GM21723 (cell line): ENCODE results near the gene RTL9.
"Not testable (repeated sequence)": the region's sequence is repeated elsewhere in the genome, so short reads cannot be mapped to it uniquely, and the experiment has no call there.

Experiments
- ATAC-seq: cut with Tn5 transposase; IDR thresholded peaks from one replicate; pipeline ENCODE4 v1.9.1; 2021; ENCODE audit warnings: mild to moderate bottlenecking, moderate library complexity; ENCODE audit not compliant: unreplicated experiment

Gene RTL9

DNA sequence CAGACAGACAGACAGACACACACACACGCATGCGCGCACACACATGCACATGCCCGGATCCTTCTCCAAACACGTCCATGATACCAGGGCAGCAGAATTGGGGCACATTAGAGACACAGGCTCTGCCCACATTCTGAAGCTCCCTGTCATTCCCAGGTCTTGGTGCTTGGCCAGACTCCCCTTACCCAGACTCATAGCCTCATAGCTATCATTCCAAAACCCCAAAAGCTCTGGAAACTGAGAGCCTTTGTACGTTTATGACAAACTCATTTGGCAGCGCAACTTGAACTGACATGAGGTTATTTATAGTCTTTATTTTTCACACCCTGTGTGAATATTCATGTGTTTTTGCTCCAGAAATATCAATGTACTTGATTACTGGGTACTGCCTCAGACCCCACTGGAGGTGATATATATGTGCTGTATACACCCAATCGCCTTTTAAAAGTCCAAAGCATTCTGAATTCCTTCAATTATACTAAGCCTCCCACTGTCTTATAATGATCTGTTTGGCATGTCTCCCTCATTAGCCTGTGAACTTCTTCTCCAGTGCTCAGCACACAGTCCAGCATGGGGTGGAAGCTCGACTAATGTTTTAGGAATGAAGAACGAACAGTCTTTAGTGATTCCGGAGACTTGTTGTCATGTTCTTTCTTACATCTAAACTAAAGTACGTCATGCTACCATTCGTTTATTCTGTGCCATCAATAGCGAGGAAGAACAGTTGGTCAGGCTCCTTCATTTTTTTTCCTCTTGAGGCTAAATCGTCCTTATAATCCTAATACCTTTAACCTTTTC, 45.0 kb downstream of the RTL9 start:
- no peak for ATAC-seq

DNA sequence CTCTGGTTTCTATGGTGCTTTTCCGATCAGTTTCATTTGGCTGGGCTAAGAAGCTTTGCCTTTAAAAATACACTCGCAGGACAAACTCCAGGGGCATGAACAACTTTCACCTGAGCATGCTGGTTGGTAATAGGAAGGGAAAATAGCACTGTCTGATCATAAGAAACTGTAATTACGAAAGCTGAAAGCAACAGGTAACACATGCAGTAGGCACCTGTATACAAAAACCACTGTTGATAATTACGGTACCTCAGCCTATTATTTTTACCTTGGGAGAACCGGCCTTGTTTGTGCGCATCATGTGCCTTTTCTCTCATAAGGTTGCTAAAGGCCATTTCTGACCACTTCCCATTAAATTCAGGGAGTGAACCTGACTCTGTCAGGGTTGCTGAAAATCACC, 45.7 kb downstream of the RTL9 start:
- ATAC-seq = no peak

DNA sequence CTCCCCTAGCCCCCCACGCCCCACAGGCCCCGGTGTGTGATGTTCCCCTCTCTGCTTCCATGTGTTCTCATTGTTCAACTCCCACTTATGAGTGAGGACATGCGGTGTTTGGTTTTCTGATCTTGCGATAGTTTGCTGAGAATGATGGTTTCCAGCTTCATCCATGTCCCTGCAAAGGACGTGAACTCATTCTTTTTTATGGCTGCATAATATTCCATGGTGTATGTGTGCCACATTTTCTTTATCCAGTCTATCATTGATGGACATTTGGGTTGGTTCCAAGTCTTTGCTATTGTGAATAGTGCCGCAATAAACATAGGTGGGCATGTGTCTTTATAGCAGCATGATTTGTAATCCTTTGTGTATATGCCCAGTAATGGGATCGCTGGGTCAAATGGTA, 47.6 kb downstream of the RTL9 start:
- not testable (repeated sequence) for ATAC-seq

DNA sequence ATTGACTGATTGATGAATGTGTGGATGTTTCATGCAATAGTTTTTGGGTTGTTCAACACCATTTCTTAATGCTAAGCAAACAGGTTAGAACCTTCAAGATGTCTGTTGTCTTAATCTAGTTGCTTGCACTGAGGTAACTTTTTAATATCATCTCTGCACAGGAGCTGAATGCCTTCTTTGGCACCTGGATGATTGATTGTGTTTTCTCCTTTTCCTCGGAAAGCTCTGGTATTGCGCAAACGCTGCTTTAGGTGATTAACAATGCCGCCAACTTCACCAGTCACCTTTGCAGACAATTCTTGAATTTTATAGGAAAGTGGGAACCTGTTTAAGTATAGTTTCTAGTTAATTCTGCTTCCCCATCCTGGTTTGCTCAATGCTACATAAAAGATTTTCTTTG, 48.2 kb downstream of the RTL9 start:
- no peak for ATAC-seq

DNA sequence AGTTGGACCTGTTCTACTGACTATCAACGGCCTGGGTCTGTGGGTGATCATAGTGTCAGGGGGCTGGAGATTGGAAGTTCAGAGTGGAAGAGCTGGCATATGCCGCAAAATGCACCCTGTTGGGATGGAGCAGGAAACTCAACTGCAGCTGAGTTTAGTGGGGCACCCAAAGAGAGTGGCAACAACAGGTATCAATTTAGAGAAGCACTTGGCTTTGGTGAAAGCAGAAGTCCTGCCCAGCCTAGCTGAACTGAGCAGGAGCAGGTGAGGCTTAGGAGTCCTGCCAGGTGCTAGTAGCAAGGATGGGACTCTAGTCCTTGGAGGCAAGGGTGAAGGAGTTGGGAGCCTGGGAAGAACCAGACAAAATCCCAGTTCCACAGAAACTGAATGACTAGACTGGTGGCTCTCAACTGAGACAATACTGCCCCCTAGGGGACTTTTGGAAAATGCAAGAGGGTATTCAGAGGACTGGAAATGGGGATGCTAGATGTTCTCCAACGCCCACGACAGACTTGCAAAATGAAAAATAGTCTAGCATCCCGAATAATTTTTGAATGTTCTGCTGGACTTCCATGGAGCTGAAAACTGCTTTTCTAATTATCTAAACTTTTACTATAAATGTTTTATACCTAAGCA, 49.4 kb downstream of the RTL9 start:
- ATAC-seq = peak; percentile 56
